D721Med (cell line): ENCODE results near the gene GCM1.
"Not testable (repeated sequence)": the region's sequence is repeated elsewhere in the genome, so short reads cannot be mapped to it uniquely, and the experiment has no call there.

Experiments
- DNase-seq: peaks from one replicate; pipeline ENCODE4 v3.0.0; 2011; ENCODE audit warnings: low spot score; ENCODE audit not compliant: insufficient read length
- FAIRE-seq: peaks from 2 replicates; lab custom pipeline; 2011; peaks lifted over from hg19 to GRCh38; lab: Jason Lieb, UNC
- CTCF ChIP-seq: IDR thresholded peaks from 2 replicates; pipeline ENCODE4 v1.5.1; 2012; ENCODE audit warnings: mild to moderate bottlenecking, control low read depth; ENCODE audit not compliant: insufficient read depth; ENCODE audit errors: missing control alignments

The GCM1 gene

GRCh38 chr6:53165293-53165692, 16.7 kb upstream of the GCM1 start:
- FAIRE-seq (no peak), DNase-seq (no peak)

GRCh38 chr6:53162606-53163005, 14.0 kb upstream of the GCM1 start:
- no peak for DNase-seq
- no peak for FAIRE-seq
- no peak for TF ChIP-seq CTCF

More at GRCh38 chr6:53165293-53165692, 16.7 kb upstream of the GCM1 start:
- no peak for TF ChIP-seq CTCF

GRCh38 chr6:53161481-53162009, 12.9 kb upstream of the GCM1 start:
- TF ChIP-seq CTCF = no peak
- DNase-seq (no peak), FAIRE-seq (no peak)

GRCh38 chr6:53159558-53159957, 10.9 kb upstream of the GCM1 start:
- DNase-seq = no peak
- no peak for FAIRE-seq
- no peak for TF ChIP-seq CTCF

GRCh38 chr6:53158076-53158475, 9.4 kb upstream of the GCM1 start:
- FAIRE-seq, DNase-seq: not testable (repeated sequence)

GRCh38 chr6:53155279-53155678, 6.6 kb upstream of the GCM1 start:
- not testable (repeated sequence) for DNase-seq, FAIRE-seq

- no peak for FAIRE-seq
- no peak for DNase-seq
- TF ChIP-seq CTCF = no peak
Observed at GRCh38 chr6:53154794-53155193, 6.2 kb upstream of the GCM1 start.

GRCh38 chr6:53154071-53154470, 5.4 kb upstream of the GCM1 start:
- FAIRE-seq = no peak

More at GRCh38 chr6:53154071-53154470, 5.4 kb upstream of the GCM1 start:
- DNase-seq = no peak
- TF ChIP-seq CTCF = no peak
